NB4 (cell line): ENCODE data around the gene MTARC2.

Experiments used
- DNase-seq: peaks from one replicate; pipeline ENCODE4 v3.0.0; 2010; ENCODE audit warnings: low read depth
- H3K4me3 ChIP-seq: one replicate; pipeline ENCODE4 v1.5.1; 2011; ENCODE audit warnings: mild to moderate bottlenecking, low read depth, low read length, moderate library complexity
- CTCF ChIP-seq: IDR thresholded peaks from one replicate; pipeline ENCODE4 v1.5.1; 2012; ENCODE audit warnings: low read depth, low read length
- MYC ChIP-seq: IDR thresholded peaks from 2 replicates; pipeline ENCODE4 v1.6.1; 2011; ENCODE audit warnings: low read depth, low read length
- POLR2A ChIP-seq: IDR thresholded peaks from 2 replicates; pipeline ENCODE4 v1.6.1; 2011; ENCODE audit warnings: mild to moderate bottlenecking; ENCODE audit not compliant: insufficient read length; ENCODE audit errors: extremely low read depth
- TF ChIP-seq, protein P1 (sequence below): IDR thresholded peaks from 2 replicates; pipeline ENCODE4 v1.6.1; 2011; ENCODE audit warnings: low read depth, low read length

Gene MTARC2

GRCh38 chr1:220702733-220703270, 45.3 kb upstream of the MTARC2 start:
- no peak for DNase-seq
- no peak for TF ChIP-seq MYC
- TF ChIP-seq POLR2A: no peak
- TF ChIP-seq CTCF: no peak
- TF ChIP-seq, protein P1, sequence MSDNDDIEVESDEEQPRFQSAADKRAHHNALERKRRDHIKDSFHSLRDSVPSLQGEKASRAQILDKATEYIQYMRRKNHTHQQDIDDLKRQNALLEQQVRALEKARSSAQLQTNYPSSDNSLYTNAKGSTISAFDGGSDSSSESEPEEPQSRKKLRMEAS: no peak
- no peak overlapping the region for H3K4me3 ChIP-seq

DNA sequence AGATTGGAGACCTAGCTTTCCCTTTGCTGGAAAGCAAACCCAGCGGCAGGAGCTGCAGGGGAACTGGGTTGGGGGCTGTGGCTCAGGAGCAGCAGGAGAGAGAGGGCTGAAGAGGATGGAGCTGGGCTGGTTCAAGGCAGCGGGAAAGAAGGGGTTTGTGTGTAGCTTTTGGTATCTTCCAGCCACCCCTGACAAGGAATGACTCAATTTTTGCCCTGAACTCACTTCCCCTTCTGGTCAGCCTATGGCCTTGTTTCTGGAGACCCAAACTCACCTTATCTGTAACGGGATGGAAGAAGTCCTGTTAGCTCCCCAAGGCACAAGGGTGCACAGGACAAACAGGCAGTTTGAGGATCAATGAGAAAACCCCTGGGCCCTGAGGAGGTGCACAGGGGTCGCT, 44.8 kb upstream of the MTARC2 start:
- H3K4me3 ChIP-seq: no peak overlapping the region
- TF ChIP-seq MYC: no peak
- TF ChIP-seq POLR2A: no peak
- peak; percentile 40 for DNase-seq

- TF ChIP-seq, protein P1: no peak
- TF ChIP-seq CTCF (no peak), POLR2A (no peak), MYC (no peak)
- DNase-seq: no peak
These were observed 42.3 kb upstream of the MTARC2 start for GRCh38 chr1:220705782-220706181.

GRCh38 chr1:220706480-220706879, 41.6 kb upstream of the MTARC2 start:
- no peak for DNase-seq
- H3K4me3 ChIP-seq: no peak overlapping the region
- TF ChIP-seq POLR2A (no peak), CTCF (no peak), MYC (no peak)
- TF ChIP-seq, protein P1: no peak

More at GRCh38 chr1:220705782-220706181, 42.3 kb upstream of the MTARC2 start:
- no peak overlapping the region for H3K4me3 ChIP-seq

DNA sequence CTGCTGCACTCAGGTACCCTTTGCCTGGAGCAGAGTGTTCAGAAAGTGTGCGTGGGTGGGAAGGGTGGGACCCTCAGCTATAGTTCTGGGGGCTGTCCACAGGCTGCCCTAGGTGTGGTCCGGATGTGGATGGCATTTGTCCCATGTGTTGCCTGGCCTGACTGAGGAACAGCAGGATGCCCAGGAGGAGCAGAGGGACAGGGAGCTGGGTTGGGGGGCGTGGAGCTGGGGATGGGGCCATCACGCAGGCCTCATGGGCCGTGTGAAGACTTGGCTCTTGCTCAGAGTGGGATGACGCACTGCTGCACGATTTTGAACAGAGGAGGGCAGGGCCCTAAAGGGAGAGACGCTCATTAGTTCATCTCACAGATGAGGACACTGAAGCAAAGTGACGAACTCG, 41.0 kb upstream of the MTARC2 start:
- H3K4me3 ChIP-seq: no peak overlapping the region
- no peak for DNase-seq
- no peak for TF ChIP-seq CTCF
- TF ChIP-seq, protein P1: no peak
- no peak for TF ChIP-seq MYC
- no peak for TF ChIP-seq POLR2A

DNA sequence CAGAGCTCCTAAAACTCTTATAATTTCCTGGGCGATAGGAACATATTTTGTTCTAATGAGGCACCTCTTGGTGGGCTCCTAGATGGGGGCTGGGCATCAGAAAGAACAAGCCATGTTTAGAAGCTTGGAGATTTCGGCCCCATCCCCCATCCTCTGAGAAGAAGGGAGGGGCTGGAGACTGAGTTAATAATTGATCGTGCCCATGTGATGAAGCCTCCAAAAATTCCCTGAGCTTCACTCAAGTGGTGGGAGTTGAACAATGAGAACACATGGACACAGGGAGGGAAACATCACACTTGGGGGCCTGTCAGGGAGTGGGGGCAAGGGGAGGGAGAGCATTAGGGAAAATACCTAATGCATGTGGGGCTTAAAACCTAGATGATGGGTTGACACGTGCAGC, 39.9 kb upstream of the MTARC2 start:
- no peak for DNase-seq
- no peak overlapping the region for H3K4me3 ChIP-seq
- TF ChIP-seq, protein P1: no peak
- TF ChIP-seq MYC (no peak), CTCF (no peak), POLR2A (no peak)
